Caco-2 (cell line): ENCODE results near the gene TSPAN12. TPM values are rescaled to one million over a fixed set of nuclear protein-coding genes. Genes with fewer than 3 reads are reported as not detected.

Source experiments
- BruUV-seq: library from RNA; stranded (reverse); fragments of 400-500 nt; replicated peaks from 2 replicates; lab custom pipeline; 2021; lab: Mats Ljungman, UMichigan
- CTCF ChIA-PET: fragments of 300-600 bp; sonication (Branson Sonifier 250); formaldehyde crosslinking; loops from one replicate; lab custom pipeline; 2022; ENCODE audit warnings: antibody characterized with exemption; lab: Charles Lee
- POLR2A ChIA-PET: fragments of 300-600 bp; sonication (Branson Sonifier 250); formaldehyde crosslinking; loops from one replicate; lab custom pipeline; 2022; ENCODE audit warnings: antibody characterized with exemption; lab: Charles Lee
- DNase-seq, 2 experiments: peaks; one replicate each; pipeline versions ENCODE4 v3.0.0 to v3.0.0-alpha.2; 2020 to 2022
- H3K27me3 ChIP-seq: replicated peaks from 2 replicates; pipeline ENCODE4 v1.6.0; 2011; ENCODE audit warnings: low read length; ENCODE audit not compliant: control insufficient read depth, insufficient read depth
- H3K36me3 ChIP-seq: 2 replicates; pipeline ENCODE4 v1.5.1; 2011; ENCODE audit warnings: low read length; ENCODE audit not compliant: control insufficient read depth, insufficient read depth
- H3K4me1 ChIP-seq: fragments of 250-450 bp; sonication (Bioruptor Pico); 2 replicates; pipeline ENCODE4 v1.5.1; 2020; ENCODE audit warnings: mild to moderate bottlenecking
- H3K4me3 ChIP-seq: 2 replicates; pipeline ENCODE4 v1.5.1; 2011; ENCODE audit warnings: low read depth, mild to moderate bottlenecking, control low read depth, low read length
- H3K9me3 ChIP-seq: fragments of 250-450 bp; sonication (Bioruptor Pico); 2 replicates; pipeline ENCODE4 v1.5.1; 2020; ENCODE audit warnings: mild to moderate bottlenecking, moderate library complexity
- H3K27ac Mint-ChIP-seq: one replicate; pipeline ENCODE4 v1.8.0; 2022; ENCODE audit warnings: mixed read lengths; ENCODE audit not compliant: unreplicated experiment
- H3K27me3 Mint-ChIP-seq: one replicate; pipeline ENCODE4 v1.8.0; 2022; ENCODE audit warnings: mixed read lengths; ENCODE audit not compliant: insufficient read depth, unreplicated experiment
- H3K36me3 Mint-ChIP-seq: one replicate; pipeline ENCODE4 v1.8.0; 2022; ENCODE audit warnings: mild to moderate bottlenecking, mixed read lengths; ENCODE audit not compliant: insufficient read depth, unreplicated experiment
- H3K4me1 Mint-ChIP-seq: one replicate; pipeline ENCODE4 v1.8.0; 2022; ENCODE audit warnings: low read depth, mixed read lengths; ENCODE audit not compliant: unreplicated experiment
- H3K4me3 Mint-ChIP-seq: one replicate; pipeline ENCODE4 v1.8.0; 2022; ENCODE audit warnings: mild to moderate bottlenecking, moderate library complexity, mixed read lengths; ENCODE audit not compliant: unreplicated experiment
- H3K9me3 Mint-ChIP-seq: one replicate; pipeline ENCODE4 v1.8.0; 2022; ENCODE audit warnings: mixed read lengths; ENCODE audit not compliant: unreplicated experiment
- CTCF ChIP-seq, 2 experiments: fragments of 200-600 bp in 1 of 2; IDR thresholded peaks; 1 replicate in 1 of 2; 2 replicates in 1 of 2; pipeline versions ENCODE4 v1.5.1 to v1.8.0; 2011 to 2022; ENCODE audit warnings: antibody characterized with exemption in 1 of 2, control low read depth in 1 of 2, inconsistent platforms in 1 of 2, low read depth in 1 of 2, low read length in 1 of 2, mild to moderate bottlenecking in 1 of 2, moderate library complexity in 1 of 2; ENCODE audit not compliant: insufficient read depth in 1 of 2, severe bottlenecking in 1 of 2, unreplicated experiment in 1 of 2
- intact Hi-C: fragments of 100-400 bp; cut with micrococcal nuclease; formaldehyde crosslinking; loops from one replicate; pipeline ENCODE4 v1.10.0; 2022; ENCODE audit not compliant: unreplicated experiment
- total RNA-seq: library from RNA; stranded (reverse); gene quantifications from 2 replicates; pipeline ENCODE4 v1.2.3, GENCODE V29; 2022

TSPAN12 gene
- total RNA-seq, 1 experiment from 2014 or later, result 4.1 TPM

- Mint-ChIP-seq H3K4me1 (no peaks in the 10 kb centered on the region), H3K4me3 (no peak overlapping the region), H3K27ac (no peak overlapping the region), H3K27me3 (peaks cover 9% of the 10 kb centered on the region), H3K36me3 (no peaks in the 10 kb centered on the region), H3K9me3 (no peaks in the 10 kb centered on the region)
- Histone ChIP-seq H3K27me3 (no peaks in the 10 kb centered on the region), H3K36me3 (no peaks in the 10 kb centered on the region), H3K4me3 (no peak overlapping the region), H3K4me1 (peaks cover 3% of the 10 kb centered on the region; the same call in 1 of the 2 replicates), H3K9me3 (no peaks in the 10 kb centered on the region)
- TF ChIP-seq CTCF (IDR thresholded peaks at IDR 0.05; ENCODE audit: insufficient read depth in 1 of 2, low read depth in 1 of 2, low read length in 1 of 2, severe bottlenecking in 1 of 2, unreplicated experiment in 1 of 2), result no peak
- BruUV-seq, result no TSS peak
- intact Hi-C loops, result no loop called here
- ChIA-PET CTCF (no interaction called here), POLR2A (no interaction called here)
- DNase-seq, result no peak
Measured at GRCh38 chr7:120862987-120863590, 5.1 kb upstream of the TSPAN12 start.

GRCh38 chr7:120860156-120860555 lies 2.2 kb upstream of the TSPAN12 start:
- no peak for TF ChIP-seq CTCF (IDR thresholded peaks at IDR 0.05; ENCODE audit: insufficient read depth in 1 of 2, low read depth in 1 of 2, low read length in 1 of 2, severe bottlenecking in 1 of 2, unreplicated experiment in 1 of 2)
- BruUV-seq, result no TSS peak
- no peaks in the 10 kb centered on the region for H3K27me3 ChIP-seq
- H3K9me3 Mint-ChIP-seq, result no peaks in the 10 kb centered on the region
- no peaks in the 10 kb centered on the region for H3K36me3 ChIP-seq
- H3K27ac Mint-ChIP-seq, result no peak overlapping the region
- H3K36me3 Mint-ChIP-seq, result no peaks in the 10 kb centered on the region
- H3K4me1 ChIP-seq, result peaks cover 10% of the 10 kb centered on the region
- no peak overlapping the region for H3K4me3 Mint-ChIP-seq
- H3K27me3 Mint-ChIP-seq, result peaks cover 7% of the 10 kb centered on the region
- intact Hi-C loops, result no loop called here
- peaks cover 7% of the 10 kb centered on the region for H3K4me1 Mint-ChIP-seq
- DNase-seq, result no peak
- CTCF ChIA-PET, result no interaction called here
- H3K4me3 ChIP-seq, result no peak overlapping the region
- POLR2A ChIA-PET, result no interaction called here
- H3K9me3 ChIP-seq, result no peaks in the 10 kb centered on the region

GRCh38 chr7:120859459-120859858 lies 1.5 kb upstream of the TSPAN12 start:
- Histone ChIP-seq H3K36me3 (no peaks in the 10 kb centered on the region), H3K27me3 (no peaks in the 10 kb centered on the region), H3K4me3 (no peak overlapping the region), H3K9me3 (no peaks in the 10 kb centered on the region), H3K4me1 (peaks cover 10% of the 10 kb centered on the region)
- Mint-ChIP-seq H3K4me3 (no peak overlapping the region), H3K4me1 (peaks cover 7% of the 10 kb centered on the region), H3K27ac (no peak overlapping the region), H3K27me3 (peaks cover 5% of the 10 kb centered on the region), H3K9me3 (no peaks in the 10 kb centered on the region), H3K36me3 (no peaks in the 10 kb centered on the region)
- ChIA-PET CTCF (no interaction called here), POLR2A (no interaction called here)
- intact Hi-C loops, result loop anchor here (5.0 kb wide), 1 partner anchor 37 kb away; no protein-coding TSS in a partner anchor
- no peak for TF ChIP-seq CTCF (IDR thresholded peaks at IDR 0.05; ENCODE audit: insufficient read depth in 1 of 2, low read depth in 1 of 2, low read length in 1 of 2, severe bottlenecking in 1 of 2, unreplicated experiment in 1 of 2)
- no peak for DNase-seq
- no TSS peak for BruUV-seq
